Activated CD8-positive, alpha-beta T cell treated with anti-CD3 and anti-CD28 coated beads for 36 hours (primary cell): ENCODE measurements around the gene GPR55. TPM values are rescaled to one million over a fixed set of nuclear protein-coding genes. Genes with fewer than 3 reads are reported as not detected.

Experiments used
- ATAC-seq: fragments of 200-7000 bp; cut with Tn5 transposase; one replicate; pipeline ENCODE4 v1.10.0; 2021; ENCODE audit warnings: mild to moderate bottlenecking, moderate library complexity
- CTCF ChIA-PET: fragments of 350-600 bp; sonication (Branson Sonifier 250); formaldehyde crosslinking; loops from one replicate; lab custom pipeline; 2021; ENCODE audit warnings: antibody characterized with exemption; lab: Charles Lee
- POLR2A ChIA-PET: fragments of 350-600 bp; sonication (Branson Sonifier 250); formaldehyde crosslinking; loops from one replicate; lab custom pipeline; 2021; ENCODE audit warnings: antibody characterized with exemption; lab: Charles Lee
- DNase-seq: peaks from one replicate; pipeline ENCODE4 v3.0.0-alpha.2; 2020
- H3K27ac Mint-ChIP-seq: one replicate; pipeline ENCODE4 v1.8.0; 2021; ENCODE audit warnings: mild to moderate bottlenecking, mixed read lengths
- H3K27me3 Mint-ChIP-seq: one replicate; pipeline ENCODE4 v1.8.0; 2021; ENCODE audit warnings: mixed read lengths
- H3K36me3 Mint-ChIP-seq: one replicate; pipeline ENCODE4 v1.8.0; 2021; ENCODE audit warnings: low read depth, mixed read lengths
- H3K4me1 Mint-ChIP-seq: one replicate; pipeline ENCODE4 v1.8.0; 2021; ENCODE audit warnings: low read depth, mixed read lengths
- H3K4me3 Mint-ChIP-seq: one replicate; pipeline ENCODE4 v1.8.0; 2021; ENCODE audit warnings: mild to moderate bottlenecking, moderate library complexity, mixed read lengths
- H3K9me3 Mint-ChIP-seq: one replicate; pipeline ENCODE4 v1.8.0; 2021; ENCODE audit warnings: mixed read lengths
- CTCF ChIP-seq: fragments of 200-600 bp; IDR thresholded peaks from one replicate; pipeline ENCODE4 v1.8.0; 2022; ENCODE audit warnings: antibody characterized with exemption, mild to moderate bottlenecking
- intact Hi-C: fragments of 100-400 bp; cut with micrococcal nuclease; formaldehyde crosslinking; loops from one replicate; pipeline ENCODE4 v1.10.0; 2022
- total RNA-seq, 2 experiments: library from RNA; stranded (reverse); gene quantifications; one replicate each; pipeline ENCODE4 v1.2.3, GENCODE V29; 2021

Gene GPR55
- total RNA-seq, 2 experiments from 2014 or later: 5.0 to 5.3 TPM

GRCh38 chr2:230942920-230943896 is 18.2 kb upstream of the GPR55 start:
- ChIA-PET CTCF (interaction anchor here (1.3 to 1.6 kb wide), 2 partner anchors 19 to 41 kb away, joined by 3 to 4 read pairs; partner anchors contain the start of gene GPR55), POLR2A (interaction anchor here (0.9 to 1.8 kb wide), 3 partner anchors 10 to 70 kb away, joined by 3 to 8 read pairs (median 4); no protein-coding TSS in a partner anchor)
- TF ChIP-seq CTCF: no peak
- Mint-ChIP-seq H3K27me3 (no peaks in the 10 kb centered on the region), H3K9me3 (no peaks in the 10 kb centered on the region), H3K4me3 (peak overlapping the region; percentile 62), H3K36me3 (peaks cover 8% of the 10 kb centered on the region), H3K27ac (peak overlapping the region; percentile 70), H3K4me1 (peaks cover 33% of the 10 kb centered on the region)
- DNase-seq (peak; percentile 86), ATAC-seq (peak; percentile 86)
- intact Hi-C loops: no loop called here

GRCh38 chr2:230942371-230942770 is 17.3 kb upstream of the GPR55 start:
- H3K36me3 Mint-ChIP-seq: peaks cover 9% of the 10 kb centered on the region
- intact Hi-C loops: no loop called here
- CTCF ChIA-PET: interaction anchor here (1.3 to 1.6 kb wide), 3 partner anchors 10 to 45 kb away, joined by 3 to 9 read pairs (median 4); partner anchors contain the start of gene GPR55
- no peak overlapping the region for H3K27ac Mint-ChIP-seq
- peaks cover 27% of the 10 kb centered on the region for H3K4me1 Mint-ChIP-seq
- POLR2A ChIA-PET: no interaction called here
- no peaks in the 10 kb centered on the region for H3K27me3 Mint-ChIP-seq
- peaks cover 3% of the 10 kb centered on the region for H3K9me3 Mint-ChIP-seq
- no peak for TF ChIP-seq CTCF
- ATAC-seq: no peak
- no peak overlapping the region for H3K4me3 Mint-ChIP-seq
- DNase-seq: no peak

GRCh38 chr2:230941202-230942180 is 16.4 kb upstream of the GPR55 start:
- H3K9me3 Mint-ChIP-seq: peaks cover 9% of the 10 kb centered on the region
- H3K27ac Mint-ChIP-seq: no peak overlapping the region
- no peak for DNase-seq
- no peak for ATAC-seq
- H3K27me3 Mint-ChIP-seq: no peaks in the 10 kb centered on the region
- H3K4me1 Mint-ChIP-seq: peaks cover 25% of the 10 kb centered on the region
- intact Hi-C loops: no loop called here
- ChIA-PET POLR2A (interaction anchor here (1.3 kb wide), 1 partner anchor 15 kb away, joined by 3 read pairs; no protein-coding TSS in a partner anchor), CTCF (interaction anchor here (0.8 to 1.6 kb wide), 6 partner anchors 9 to 46 kb away, joined by 3 to 9 read pairs (median 3); partner anchors contain the start of gene GPR55)
- no peak for TF ChIP-seq CTCF
- peaks cover 10% of the 10 kb centered on the region for H3K36me3 Mint-ChIP-seq
- no peak overlapping the region for H3K4me3 Mint-ChIP-seq

- H3K27me3 Mint-ChIP-seq: no peaks in the 10 kb centered on the region
- H3K4me1 Mint-ChIP-seq: peaks cover 22% of the 10 kb centered on the region
- CTCF ChIA-PET: interaction anchor here (1.3 to 2.4 kb wide), 2 partner anchors 14 to 16 kb away, joined by 3 to 10 read pairs; partner anchors contain the start of gene GPR55
- no peak overlapping the region for H3K4me3 Mint-ChIP-seq
- DNase-seq: no peak
- no peak for TF ChIP-seq CTCF
- POLR2A ChIA-PET: interaction anchor here (1.3 kb wide), 1 partner anchor 14 kb away, joined by 3 read pairs; no protein-coding TSS in a partner anchor
- H3K36me3 Mint-ChIP-seq: peaks cover 15% of the 10 kb centered on the region
- intact Hi-C loops: no loop called here
- H3K27ac Mint-ChIP-seq: no peak overlapping the region
- no peak for ATAC-seq
- peaks cover 18% of the 10 kb centered on the region for H3K9me3 Mint-ChIP-seq
Observed at GRCh38 chr2:230940471-230940815, 15.4 kb upstream of the GPR55 start.
